Kidney glomerular epithelial cell (primary cell): Measurements from ENCODE around the gene HLA-DQA1.
A peak's percentile ranks its signal among the peaks of the same experiment; 100 is the strongest.
"Not testable (repeated sequence)": the region's sequence is repeated elsewhere in the genome, so short reads cannot be mapped to it uniquely, and the experiment has no call there.

Experiments
- DNase-seq: peaks from one replicate; lab custom pipeline; 2025; lab: John Stamatoyannopoulos, UW

Gene HLA-DQA1

GRCh38 chr6:32637219-32637880 lies at the start of gene HLA-DQA1:
Gene HLA-DQA1 (plus strand): TSS chr6:32637406. CDS start chr6:32637459, 53 bp downstream.
- DNase-seq = peak; percentile 1

GRCh38 chr6:32588156-32588555 lies 49.0 kb upstream of the HLA-DQA1 start:
- DNase-seq = no peak

- no peak for DNase-seq
These were observed 47.4 kb upstream of the HLA-DQA1 start, which contains the start of gene HLA-DRB1 for GRCh38 chr6:32589596-32590449. Gene HLA-DRB1 (minus strand): TSS chr6:32589848. CDS start chr6:32589742, 106 bp downstream.

- DNase-seq = not testable (repeated sequence)
These were observed 46.5 kb upstream of the HLA-DQA1 start for GRCh38 chr6:32590713-32591112.

- no peak for DNase-seq
These were observed 40.2 kb upstream of the HLA-DQA1 start for GRCh38 chr6:32597024-32597423.

GRCh38 chr6:32602383-32602782 lies 34.8 kb upstream of the HLA-DQA1 start:
- DNase-seq = no peak

GRCh38 chr6:32603222-32603621 lies 34.0 kb upstream of the HLA-DQA1 start:
- no peak for DNase-seq

GRCh38 chr6:32603888-32604287 lies 33.3 kb upstream of the HLA-DQA1 start:
- DNase-seq = no peak

GRCh38 chr6:32604434-32604877 lies 32.8 kb upstream of the HLA-DQA1 start:
- DNase-seq = peak; percentile 22

GRCh38 chr6:32607263-32607987 lies 29.8 kb upstream of the HLA-DQA1 start:
- DNase-seq = no peak

GRCh38 chr6:32607988-32608298 lies 29.3 kb upstream of the HLA-DQA1 start:
- no peak for DNase-seq

GRCh38 chr6:32608362-32608761 lies 28.8 kb upstream of the HLA-DQA1 start:
- no peak for DNase-seq

GRCh38 chr6:32609391-32609730 lies 27.8 kb upstream of the HLA-DQA1 start:
- no peak for DNase-seq

GRCh38 chr6:32609731-32610640 lies 27.2 kb upstream of the HLA-DQA1 start:
- DNase-seq = peak; percentile 97

GRCh38 chr6:32610682-32611296 lies 26.4 kb upstream of the HLA-DQA1 start:
- DNase-seq = peak; percentile 10

- no peak for DNase-seq
These were observed 23.7 kb upstream of the HLA-DQA1 start for GRCh38 chr6:32613475-32613874.

- peak; percentile 47 for DNase-seq
These were observed 22.7 kb upstream of the HLA-DQA1 start for GRCh38 chr6:32614366-32615081.

- DNase-seq = no peak
These were observed 21.2 kb upstream of the HLA-DQA1 start for GRCh38 chr6:32615885-32616532.

GRCh38 chr6:32617751-32618150 lies 19.5 kb upstream of the HLA-DQA1 start:
- DNase-seq = no peak

- no peak for DNase-seq
These were observed 15.8 kb upstream of the HLA-DQA1 start for GRCh38 chr6:32621372-32621771.
